GM10847 (cell line): ENCODE results near the gene MYCBP.

Experiments used
- POLR2A ChIP-seq: IDR thresholded peaks from 2 replicates; pipeline ENCODE4 v1.6.1; 2011; ENCODE audit not compliant: insufficient read length; ENCODE audit errors: extremely low read depth

MYCBP gene

DNA sequence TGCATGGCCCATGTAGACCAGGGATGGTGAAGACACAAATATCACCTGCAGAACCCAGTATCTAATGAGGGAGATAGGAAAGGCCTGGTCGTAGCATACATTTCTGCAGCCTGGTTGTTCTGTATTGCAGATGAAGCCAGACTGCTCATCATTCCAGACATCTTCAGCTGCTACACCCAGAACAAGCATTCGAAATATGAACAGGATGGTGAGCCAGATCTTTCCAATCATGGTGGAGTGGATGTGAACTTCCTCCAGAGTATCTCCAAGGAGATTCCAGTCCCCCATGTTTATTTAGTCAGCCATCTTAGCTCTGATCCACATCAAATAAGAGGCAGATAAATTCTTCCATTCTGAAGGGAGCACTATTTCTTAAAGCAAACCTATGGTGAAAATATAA lies 2.7 kb upstream of the MYCBP start:
- TF ChIP-seq POLR2A: no peak

DNA sequence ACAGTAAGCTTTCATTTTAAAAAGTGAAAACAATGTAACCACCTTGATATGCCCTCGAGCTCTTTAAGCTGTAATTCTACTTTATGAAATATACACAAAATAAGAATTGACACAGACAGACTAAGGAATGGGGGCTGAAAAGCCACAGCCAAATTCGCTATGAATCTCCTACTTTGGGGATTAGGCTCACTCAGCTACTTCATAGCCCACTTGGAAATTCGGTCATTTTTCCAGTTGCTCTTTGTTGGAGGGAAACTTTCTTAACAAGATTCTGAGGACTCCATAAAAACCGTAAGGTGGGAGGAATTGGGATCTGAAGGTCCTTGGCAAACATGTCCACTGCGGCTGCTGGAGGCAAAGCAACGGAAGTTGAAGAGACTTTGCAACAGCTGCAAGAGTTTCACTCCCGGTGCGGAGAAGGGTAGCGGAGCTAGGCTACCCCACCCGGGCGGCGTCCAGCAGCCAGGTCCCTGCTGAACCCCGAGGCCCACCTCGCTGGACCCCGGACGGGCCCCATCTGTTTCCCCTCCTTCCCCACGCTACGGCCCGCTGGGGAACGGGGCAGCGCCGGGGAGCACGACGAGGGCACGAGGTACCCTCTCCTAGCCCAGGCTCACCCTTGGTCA lies 634 bp downstream of the MYCBP start:
- TF ChIP-seq POLR2A: no peak

DNA sequence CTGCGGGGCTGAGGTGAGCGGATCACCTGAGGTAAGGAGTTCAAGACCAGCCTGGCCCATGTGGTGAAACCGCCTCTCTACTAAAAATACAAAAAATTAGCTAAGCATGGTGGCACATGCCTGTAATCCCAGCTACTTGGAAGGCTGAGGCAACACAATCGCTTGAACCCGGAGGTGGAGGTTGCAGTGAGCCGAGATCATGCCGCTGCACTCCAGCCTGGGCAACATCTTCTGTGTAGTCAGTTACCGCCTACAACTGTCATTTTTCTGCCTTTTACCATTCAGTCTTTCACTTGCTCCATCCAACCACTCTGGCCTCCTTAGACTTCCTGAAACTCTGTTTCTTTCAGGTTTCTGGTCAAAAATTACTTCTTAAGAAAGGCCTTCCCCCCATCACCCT lies 2.2 kb downstream of the MYCBP start:
- no peak for TF ChIP-seq POLR2A

DNA sequence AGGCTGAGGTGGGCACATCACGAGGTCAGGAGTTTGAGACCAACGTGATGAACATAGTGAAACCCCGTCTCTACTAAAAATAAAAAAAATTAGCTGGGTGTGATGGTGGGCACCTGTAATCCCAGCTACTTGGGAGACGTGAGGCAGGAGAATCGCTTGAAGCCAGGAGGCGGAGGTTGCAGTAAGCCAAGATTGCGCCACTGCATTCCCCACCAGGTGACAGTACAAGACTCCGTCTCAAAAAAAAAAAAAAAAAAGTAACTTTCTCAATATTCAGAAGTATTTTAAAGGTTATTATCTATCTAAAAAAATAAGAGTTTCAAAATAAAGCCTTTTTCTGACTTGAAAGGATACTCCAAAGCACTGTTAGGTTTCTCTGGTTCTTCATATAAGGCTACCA lies 5.9 kb downstream of the MYCBP start:
- TF ChIP-seq POLR2A: no peak

DNA sequence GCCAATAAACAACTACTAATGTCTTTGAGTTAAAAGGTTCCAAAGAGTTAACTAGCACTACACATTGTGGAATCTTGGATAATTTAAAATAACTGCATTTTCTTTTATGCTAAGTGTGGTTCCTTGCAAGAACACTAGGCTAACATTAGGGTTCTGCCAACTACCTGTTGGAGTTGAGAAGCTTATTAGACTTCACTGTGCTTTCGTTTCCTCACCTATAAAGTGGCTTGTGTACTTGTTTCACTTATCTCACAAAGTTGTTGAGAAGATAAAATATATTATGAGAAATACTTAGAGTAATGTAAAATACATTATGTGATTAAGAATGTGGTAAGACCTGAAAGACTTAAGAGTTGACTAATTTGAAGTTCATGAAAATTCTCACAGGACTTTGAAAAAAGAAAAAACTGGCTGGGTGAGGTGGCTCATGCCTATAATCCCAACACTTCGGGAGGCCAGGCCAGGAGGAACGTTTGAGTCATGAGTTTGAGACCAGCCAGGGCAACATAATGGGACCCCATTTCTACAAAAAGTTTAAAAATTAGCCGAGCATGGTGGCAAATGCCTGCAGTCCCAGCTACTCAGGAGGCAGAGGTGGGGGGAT lies 7.9 kb downstream of the MYCBP start:
- TF ChIP-seq POLR2A: no peak

DNA sequence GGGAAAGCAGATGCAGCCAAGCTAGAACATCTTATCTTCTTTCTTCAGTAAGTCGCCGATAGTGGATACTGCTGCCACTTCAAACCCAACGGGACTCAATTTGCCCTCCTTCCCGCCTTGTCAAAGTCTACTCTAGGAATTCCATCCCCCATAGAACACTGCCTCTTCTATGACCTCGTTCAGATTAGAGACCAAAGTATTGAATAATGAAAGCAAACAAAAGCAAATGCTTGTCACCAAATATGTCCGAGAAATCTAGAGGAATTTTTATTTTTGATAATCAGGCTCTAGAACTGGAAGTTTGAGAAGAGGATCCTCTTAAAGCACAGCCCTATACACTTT lies 12.7 kb downstream of the MYCBP start:
- TF ChIP-seq POLR2A: no peak

DNA sequence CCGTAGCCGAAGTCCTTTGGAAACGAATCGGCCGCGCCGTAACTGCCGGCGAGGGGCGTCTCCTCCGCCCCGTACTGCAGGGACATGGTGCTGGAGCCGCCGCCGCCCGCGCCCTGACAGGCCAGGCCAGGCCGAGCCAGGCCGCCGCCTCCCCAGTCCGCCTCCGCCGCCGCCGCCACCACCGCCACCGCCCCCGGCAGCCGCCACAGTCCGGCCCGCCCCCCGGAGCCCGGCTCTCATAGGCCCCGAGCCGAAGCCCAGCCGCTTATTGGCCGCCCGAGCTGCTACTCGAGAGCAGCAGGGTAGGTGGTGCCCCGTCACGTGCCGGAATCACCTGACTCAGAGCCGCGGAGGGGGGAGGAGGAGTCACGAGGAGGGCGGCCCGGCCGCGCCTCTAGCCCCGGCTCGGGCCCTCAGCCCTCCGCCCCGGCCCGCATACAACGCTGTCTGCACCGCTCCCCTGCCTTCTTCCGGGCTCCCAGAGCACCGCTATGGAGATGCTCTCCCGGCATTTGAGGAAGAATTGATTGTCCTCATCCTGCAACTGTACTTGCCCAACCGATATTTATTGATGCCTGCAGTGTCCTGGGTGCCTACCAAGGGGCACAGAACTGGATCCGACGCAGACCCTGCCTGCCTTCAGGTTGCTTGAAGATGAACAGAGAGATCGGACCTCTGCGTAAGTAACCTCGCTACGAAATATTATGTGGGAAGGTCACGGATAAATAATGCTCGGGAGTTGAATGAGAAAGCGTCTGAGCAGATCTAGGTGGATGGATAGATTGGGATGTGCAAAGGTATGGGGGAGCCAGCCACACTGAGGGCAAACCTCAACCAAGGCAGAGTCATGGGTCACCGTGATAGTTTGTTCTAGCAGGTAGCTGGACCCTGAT lies 13.3 kb downstream of the MYCBP start, which contains the start of gene RRAGC:
TSS of gene RRAGC (minus strand) at position 212 of the 893 bp plus-strand sequence. CDS start at position 86, 126 bp downstream.
- TF ChIP-seq POLR2A: peak; percentile 59

DNA sequence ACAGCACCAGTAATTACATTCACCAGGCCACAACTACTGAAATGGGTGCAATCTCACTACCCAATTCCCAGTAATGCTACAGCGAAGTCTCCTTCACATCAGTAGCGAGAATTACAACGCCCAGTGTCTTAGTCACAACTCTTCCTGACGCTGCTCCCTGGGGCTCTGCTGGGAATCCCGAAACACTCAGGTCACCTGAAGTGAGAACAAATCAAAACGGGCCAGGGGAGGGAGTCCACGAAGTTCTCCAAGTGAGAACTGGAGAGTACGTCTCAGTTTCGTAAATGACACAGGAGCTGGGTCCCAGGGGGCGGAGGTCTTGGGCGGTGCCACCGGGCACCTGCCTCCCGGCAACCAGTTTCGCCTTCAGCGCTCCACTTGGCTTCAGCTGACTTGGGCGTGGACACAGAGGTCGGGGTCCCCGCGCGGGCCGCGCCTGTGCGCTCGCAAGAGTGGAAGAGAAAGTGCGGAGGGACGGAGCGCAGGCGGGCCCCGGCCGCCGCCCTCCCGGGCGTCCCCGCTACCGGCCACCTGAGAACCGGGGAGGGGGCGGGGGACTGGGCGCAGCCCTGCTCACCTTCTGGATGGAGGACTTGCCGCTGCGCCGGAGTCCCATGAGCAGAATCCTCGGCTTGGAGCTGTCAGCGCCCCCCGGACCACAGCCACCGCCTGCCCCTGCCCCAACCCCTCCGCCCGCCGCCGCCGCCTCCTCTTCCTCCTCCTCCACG lies 14.2 kb downstream of the MYCBP start:
- TF ChIP-seq POLR2A: no peak

DNA sequence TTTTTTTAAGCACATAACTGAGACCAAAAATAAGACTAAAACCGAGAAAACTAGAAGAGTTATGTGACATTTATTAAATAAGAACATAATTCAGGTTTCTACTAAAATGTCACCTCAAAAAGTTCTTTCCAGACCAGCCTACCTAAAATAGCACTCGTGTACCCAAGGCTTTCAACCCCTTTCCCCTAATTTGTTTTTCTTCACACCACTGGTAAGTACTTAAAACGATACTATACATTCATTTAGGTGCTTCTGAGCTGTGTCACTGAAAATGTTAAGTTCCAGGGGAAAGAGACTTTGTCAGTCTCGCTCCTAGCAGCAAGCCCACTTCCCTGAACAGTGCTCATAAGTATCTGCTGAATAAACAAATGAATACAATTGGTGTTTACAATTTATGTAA lies 20.4 kb downstream of the MYCBP start:
- no peak for TF ChIP-seq POLR2A

DNA sequence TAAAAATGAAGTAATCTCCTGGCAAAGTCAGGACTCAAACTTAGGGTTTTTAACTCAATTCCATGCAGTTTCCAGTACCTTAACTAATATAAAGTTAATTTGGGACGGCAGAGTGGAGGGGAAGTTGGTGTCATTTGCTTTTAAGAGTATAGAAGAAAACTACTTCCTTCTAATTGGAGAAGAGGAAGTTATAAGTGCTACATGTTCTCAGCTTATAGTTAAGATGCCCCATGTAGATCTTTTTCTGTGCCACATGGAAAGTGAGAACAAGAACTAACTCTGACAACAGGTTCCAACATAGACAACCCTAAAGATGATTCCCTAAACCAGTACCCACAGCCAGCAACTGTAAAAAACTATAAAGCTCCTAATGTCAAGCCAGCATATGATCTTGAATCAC lies 25.1 kb downstream of the MYCBP start:
- TF ChIP-seq POLR2A: no peak

DNA sequence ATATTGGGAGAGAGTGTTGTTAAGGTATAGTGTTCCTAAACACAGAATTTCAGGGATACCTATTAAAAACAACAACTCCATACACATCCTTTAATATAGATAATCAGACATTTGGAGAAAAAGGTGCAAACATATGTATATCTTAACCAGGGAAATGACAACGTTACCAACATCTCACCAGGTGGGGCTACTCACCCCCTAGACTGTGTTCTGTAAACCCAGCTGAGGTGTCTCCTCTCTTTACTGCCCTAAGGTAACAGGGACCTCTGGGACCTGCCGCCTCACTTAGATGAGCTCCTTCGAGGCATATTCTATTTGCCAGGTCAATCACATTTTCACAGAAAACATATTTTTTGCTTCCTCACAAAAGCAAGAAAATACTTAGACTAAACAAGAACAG lies 26.9 kb downstream of the MYCBP start:
- no peak for TF ChIP-seq POLR2A

DNA sequence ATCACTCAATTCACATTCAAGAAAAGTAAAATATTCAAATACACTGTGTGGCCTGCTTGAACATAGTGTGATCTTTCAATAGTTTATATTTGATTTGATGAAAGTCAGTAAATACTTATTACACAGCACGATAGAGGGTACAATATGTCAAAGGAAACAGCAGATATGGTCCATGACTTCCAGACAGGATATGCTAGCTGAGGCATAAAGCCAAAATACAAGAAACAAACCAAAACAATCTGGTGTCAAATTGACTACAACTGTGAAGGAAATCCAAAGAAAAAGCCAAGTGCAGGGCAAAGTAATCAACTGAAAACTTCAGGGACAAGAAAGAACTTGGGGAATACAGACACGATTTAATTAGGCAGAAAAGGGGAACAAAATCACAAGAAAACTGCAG lies 32.9 kb downstream of the MYCBP start:
- TF ChIP-seq POLR2A: no peak

DNA sequence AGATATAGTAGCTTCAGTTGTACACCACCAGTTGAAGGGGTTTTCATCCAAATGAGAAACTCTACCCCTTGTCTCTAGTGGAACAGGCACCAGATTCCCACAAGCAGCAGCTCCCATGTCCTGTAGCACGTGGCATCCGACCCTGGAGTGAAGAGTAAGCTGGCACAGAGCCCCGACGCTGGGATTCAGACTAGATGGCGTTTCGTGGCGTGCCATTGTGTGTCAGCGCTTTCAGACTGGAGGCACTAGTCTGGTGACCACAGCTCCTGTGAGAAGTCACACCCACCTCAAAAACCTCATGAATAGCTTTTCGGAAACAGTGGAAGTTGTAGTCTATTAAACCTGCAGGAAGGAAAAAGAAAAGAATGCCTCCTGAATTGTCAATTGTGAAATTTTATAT lies 33.8 kb downstream of the MYCBP start:
- no peak for TF ChIP-seq POLR2A

DNA sequence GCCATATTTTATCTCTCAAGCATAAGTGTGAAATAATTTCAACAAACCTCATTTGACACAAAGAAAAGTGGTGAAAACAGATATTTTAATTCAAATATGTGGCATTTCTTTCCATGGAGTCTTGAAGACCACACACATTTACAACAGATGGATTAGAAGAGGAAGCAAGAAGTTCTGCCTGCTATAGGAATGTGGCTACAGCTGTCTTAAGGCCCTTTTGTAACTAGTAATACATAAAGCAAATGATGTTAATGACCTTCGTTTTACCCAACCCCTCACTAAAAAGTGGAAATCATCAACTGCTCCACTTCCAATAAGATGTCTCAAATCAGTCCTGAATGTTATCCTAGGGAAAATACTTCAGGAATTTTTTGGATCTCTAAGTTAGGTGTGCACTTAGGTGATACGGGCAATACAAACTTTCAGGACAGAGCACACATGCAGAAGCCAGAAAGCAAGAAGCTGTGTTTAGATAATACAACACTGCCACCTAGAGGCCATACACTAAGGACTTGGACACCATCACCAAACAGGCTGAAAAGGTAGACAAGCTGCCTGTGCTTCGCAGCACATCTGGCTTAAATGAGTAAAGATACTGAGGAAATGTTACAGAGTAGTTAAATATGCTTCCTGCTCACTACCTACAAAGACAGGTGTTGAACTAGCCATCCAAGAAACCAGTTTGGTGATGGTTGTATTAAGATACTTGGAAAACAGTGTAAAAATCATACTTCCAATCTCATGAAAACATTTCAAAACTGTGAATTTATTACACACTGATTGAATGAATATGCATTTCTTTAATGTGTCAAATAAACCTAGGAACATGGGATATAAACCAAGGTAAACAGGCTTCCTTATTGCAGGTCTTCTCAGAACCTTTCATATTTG lies 38.0 kb downstream of the MYCBP start:
- TF ChIP-seq POLR2A: no peak
